Suprapubic skin (tissue), 4 donors: ENCODE data around the gene QKI. TPM values are rescaled to one million over a fixed set of nuclear protein-coding genes. Genes with fewer than 3 reads are reported as not detected.
"Not testable (repeated sequence)": the region's sequence is repeated elsewhere in the genome, so short reads cannot be mapped to it uniquely, and the experiment has no call there.

ENCODE experiments used
- DNase-seq, 2 donors: peaks; one replicate each; pipeline ENCODE4 v3.0.0-alpha.2; 2019; ENCODE audit warnings: low spot score in 2 of 2
- H3K27ac ChIP-seq: fragments of 200-600 bp; sonication (generic); one replicate; pipeline ENCODE4 v1.5.1; 2019
- H3K27me3 ChIP-seq: fragments of 200-600 bp; sonication (generic); one replicate; pipeline ENCODE4 v1.5.1; 2019
- H3K36me3 ChIP-seq: fragments of 200-600 bp; sonication (generic); one replicate; pipeline ENCODE4 v1.5.1; 2019
- H3K4me1 ChIP-seq: fragments of 200-600 bp; sonication (generic); one replicate; pipeline ENCODE4 v1.5.1; 2019
- H3K4me3 ChIP-seq: fragments of 200-600 bp; sonication (generic); one replicate; pipeline ENCODE4 v1.5.1; 2019; ENCODE audit warnings: mild to moderate bottlenecking
- H3K9me3 ChIP-seq: fragments of 200-600 bp; sonication (generic); one replicate; pipeline ENCODE4 v1.5.1; 2019
- EP300 ChIP-seq: sonication (generic); formaldehyde crosslinking; IDR thresholded peaks from one replicate; pipeline ENCODE4 v1.6.1; 2017; ENCODE audit warnings: antibody characterized with exemption
- POLR2A ChIP-seq, 2 donors: fragments of 450-650 bp; IDR thresholded peaks; one replicate each; pipeline ENCODE4 v1.6.1; 2017; ENCODE audit warnings: antibody characterized with exemption in 2 of 2, mild to moderate bottlenecking in 2 of 2, moderate library complexity in 2 of 2
- POLR2AphosphoS5 ChIP-seq, 3 donors: sonication (generic); formaldehyde crosslinking; IDR thresholded peaks; one replicate each; pipeline ENCODE4 v1.6.1; 2017; ENCODE audit warnings: antibody characterized with exemption in 3 of 3
- WGBS: methylation state at CpG from one replicate; pipeline ENCODE4 v1.1.5; 2018; 5-methylcytosine and 5-hydroxymethylcytosine counted together
- total RNA-seq, 4 donors: library from RNA; depleted of rRNA; stranded (reverse); fragments of >200 nt; gene quantifications; one replicate each; pipeline ENCODE4 v1.1.0, GENCODE V29; 2016
- TF ChIP-seq, protein P1 (sequence below), 2 donors: fragments of 200-600 bp in 1 of 2; fragments of 450-650 bp in 1 of 2; sonication (generic) in 1 of 2; IDR thresholded peaks; one replicate each; pipeline ENCODE4 v1.5.1; 2016 to 2019; ENCODE audit warnings: antibody characterized with exemption in 2 of 2, mild to moderate bottlenecking in 1 of 2, moderate library complexity in 1 of 2

The QKI gene
- total RNA-seq, 4 donors from 2014 or later: 149 to 187 (median 165) TPM

DNA sequence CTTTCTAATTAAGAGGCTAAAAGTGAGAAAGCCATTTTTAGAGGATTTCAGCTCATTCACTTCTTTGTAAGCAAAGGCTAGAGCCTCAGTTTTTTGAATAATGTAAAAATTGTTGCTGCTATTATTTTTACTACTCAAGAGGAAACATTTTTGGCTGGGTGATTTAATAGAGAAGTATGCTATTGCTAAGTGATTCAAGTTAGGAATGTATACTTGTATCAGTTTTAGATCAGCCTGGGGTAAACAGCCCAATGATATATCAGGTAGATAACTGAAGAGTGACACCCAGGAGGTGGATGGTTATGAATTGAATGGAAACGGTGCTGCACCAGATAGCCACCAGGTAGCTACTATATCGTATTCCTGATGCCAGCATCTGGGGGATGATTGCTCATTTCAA lies 9.2 kb downstream of the QKI start:
- Histone ChIP-seq H3K4me3 (no peak overlapping the region), H3K27me3 (no peaks in the 10 kb centered on the region), H3K27ac (no peak overlapping the region), H3K9me3 (no peaks in the 10 kb centered on the region), H3K36me3 (no peaks in the 10 kb centered on the region), H3K4me1 (peaks cover 82% of the 10 kb centered on the region)
- no peak for DNase-seq
- TF ChIP-seq, protein P1, sequence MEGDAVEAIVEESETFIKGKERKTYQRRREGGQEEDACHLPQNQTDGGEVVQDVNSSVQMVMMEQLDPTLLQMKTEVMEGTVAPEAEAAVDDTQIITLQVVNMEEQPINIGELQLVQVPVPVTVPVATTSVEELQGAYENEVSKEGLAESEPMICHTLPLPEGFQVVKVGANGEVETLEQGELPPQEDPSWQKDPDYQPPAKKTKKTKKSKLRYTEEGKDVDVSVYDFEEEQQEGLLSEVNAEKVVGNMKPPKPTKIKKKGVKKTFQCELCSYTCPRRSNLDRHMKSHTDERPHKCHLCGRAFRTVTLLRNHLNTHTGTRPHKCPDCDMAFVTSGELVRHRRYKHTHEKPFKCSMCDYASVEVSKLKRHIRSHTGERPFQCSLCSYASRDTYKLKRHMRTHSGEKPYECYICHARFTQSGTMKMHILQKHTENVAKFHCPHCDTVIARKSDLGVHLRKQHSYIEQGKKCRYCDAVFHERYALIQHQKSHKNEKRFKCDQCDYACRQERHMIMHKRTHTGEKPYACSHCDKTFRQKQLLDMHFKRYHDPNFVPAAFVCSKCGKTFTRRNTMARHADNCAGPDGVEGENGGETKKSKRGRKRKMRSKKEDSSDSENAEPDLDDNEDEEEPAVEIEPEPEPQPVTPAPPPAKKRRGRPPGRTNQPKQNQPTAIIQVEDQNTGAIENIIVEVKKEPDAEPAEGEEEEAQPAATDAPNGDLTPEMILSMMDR (IDR thresholded peaks at IDR 0.05): no peak
- no peak for TF ChIP-seq POLR2AphosphoS5 (IDR thresholded peaks at IDR 0.05)
- no peak for TF ChIP-seq EP300
- TF ChIP-seq POLR2A (IDR thresholded peaks at IDR 0.05): no peak
- WGBS: 45% methylated on average over 2 of the region's 2 CpGs

DNA sequence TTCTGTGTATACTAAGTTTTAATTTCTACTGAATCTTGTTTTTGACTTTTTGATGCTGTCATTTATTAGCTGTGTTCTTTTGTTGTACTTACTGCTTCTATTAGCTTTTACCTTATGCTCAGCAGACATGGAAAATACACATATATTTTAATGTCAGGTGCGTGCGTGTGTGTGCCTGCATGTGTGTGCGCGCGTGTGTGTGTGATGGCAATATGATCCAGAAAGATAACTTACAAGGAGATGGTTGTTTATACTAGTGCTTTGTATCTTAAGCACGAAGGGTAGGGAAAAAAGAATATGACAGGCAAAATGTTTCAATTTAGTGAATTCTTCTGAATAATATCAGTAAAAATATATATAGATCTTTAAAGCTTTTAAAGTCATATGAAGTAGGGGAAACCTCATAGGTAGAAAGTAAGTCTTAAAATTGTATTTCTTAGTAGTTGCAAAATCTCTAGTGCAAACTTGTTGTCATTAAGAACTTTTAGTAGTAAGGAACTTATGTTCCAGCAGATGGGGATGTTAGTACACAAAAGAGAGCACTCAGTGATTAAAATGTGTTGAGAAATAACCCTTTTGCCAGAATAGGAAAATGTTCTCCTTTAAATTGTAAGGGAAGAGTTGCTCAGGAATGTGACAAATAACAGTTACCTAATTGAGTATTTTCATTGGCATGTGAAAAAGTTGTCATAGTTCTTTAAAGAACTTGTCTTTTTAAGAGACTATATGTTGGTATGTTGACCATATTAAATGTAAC lies 13.2 kb downstream of the QKI start:
- Histone ChIP-seq H3K27ac (no peak overlapping the region), H3K27me3 (no peaks in the 10 kb centered on the region), H3K9me3 (no peaks in the 10 kb centered on the region), H3K4me3 (no peak overlapping the region), H3K4me1 (peaks cover 75% of the 10 kb centered on the region), H3K36me3 (no peaks in the 10 kb centered on the region)
- no peak for DNase-seq
- WGBS: 46% methylated on average over 6 of the region's 6 CpGs
- TF ChIP-seq, protein P1 (IDR thresholded peaks at IDR 0.05): peak; percentile 17 to 29
- TF ChIP-seq POLR2A (IDR thresholded peaks at IDR 0.05): no peak
- TF ChIP-seq EP300: no peak

DNA sequence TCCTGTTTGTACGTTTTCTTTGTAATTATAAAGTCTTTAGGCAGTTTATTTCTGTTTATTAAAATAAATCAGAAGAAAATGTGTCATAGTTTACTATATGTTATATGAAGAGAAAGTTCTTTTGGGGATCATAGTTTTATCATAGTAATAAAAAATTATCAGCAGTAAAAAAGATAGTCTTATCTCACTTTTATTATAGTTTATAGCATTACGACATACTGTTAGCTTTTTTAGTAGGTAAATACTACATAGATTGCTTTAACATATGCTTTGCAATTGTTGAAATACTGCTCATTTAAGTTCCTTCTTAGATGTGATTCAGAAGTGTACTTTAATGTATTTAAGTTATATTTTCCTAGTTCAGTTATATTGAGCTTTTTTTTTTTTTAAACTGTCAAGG lies 13.9 kb downstream of the QKI start:
- 45% methylated on average over 2 of the region's 2 CpGs for WGBS

DNA sequence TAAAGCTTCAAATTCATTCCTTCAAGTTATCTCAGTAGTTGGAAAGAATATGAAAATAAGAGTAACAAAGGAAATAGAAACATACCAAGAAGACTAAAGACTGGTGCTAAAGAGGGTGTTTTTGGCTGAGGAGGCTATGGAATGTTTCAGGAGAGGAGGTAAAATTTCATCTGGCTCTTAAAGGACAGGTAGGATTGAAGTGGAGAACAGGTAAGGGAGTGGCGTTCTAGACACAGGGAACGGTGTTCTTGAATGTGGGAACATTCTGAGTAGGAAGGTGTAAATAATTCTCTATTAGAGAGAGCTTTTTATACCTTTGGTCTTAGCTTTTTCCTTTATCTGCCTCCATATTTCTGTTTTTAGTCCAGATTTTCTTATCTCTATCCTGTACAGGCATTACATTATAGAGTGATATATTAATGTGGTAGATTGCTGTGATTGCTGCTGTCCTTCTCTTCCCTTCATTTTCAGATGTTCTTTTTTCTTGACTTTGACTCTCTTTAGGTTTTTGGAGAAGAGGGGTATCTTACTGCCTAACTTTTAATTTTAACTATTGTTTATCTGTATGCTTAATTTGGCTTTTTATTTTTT lies 15.4 kb downstream of the QKI start:
- 60% methylated on average over 2 of the region's 2 CpGs for WGBS
- no peak for DNase-seq
- Histone ChIP-seq H3K9me3 (no peaks in the 10 kb centered on the region), H3K4me3 (no peak overlapping the region), H3K36me3 (no peaks in the 10 kb centered on the region), H3K27me3 (no peaks in the 10 kb centered on the region), H3K27ac (no peak overlapping the region), H3K4me1 (peaks cover 71% of the 10 kb centered on the region)
- TF ChIP-seq POLR2AphosphoS5 (IDR thresholded peaks at IDR 0.05) (no peak), POLR2A (IDR thresholded peaks at IDR 0.05) (no peak), EP300 (no peak)
- TF ChIP-seq, protein P1 (IDR thresholded peaks at IDR 0.05): no peak

More for the DNA sequence above, 13.9 kb downstream of the QKI start:
- H3K27ac ChIP-seq: no peak overlapping the region
- no peak overlapping the region for H3K4me3 ChIP-seq
- H3K36me3 ChIP-seq: no peaks in the 10 kb centered on the region
- no peaks in the 10 kb centered on the region for H3K9me3 ChIP-seq
- no peak for DNase-seq
- no peak for TF ChIP-seq EP300
- no peak for TF ChIP-seq POLR2A (IDR thresholded peaks at IDR 0.05)
- TF ChIP-seq POLR2AphosphoS5 (IDR thresholded peaks at IDR 0.05): no peak
- TF ChIP-seq, protein P1 (IDR thresholded peaks at IDR 0.05): no peak
- H3K27me3 ChIP-seq: no peaks in the 10 kb centered on the region
- H3K4me1 ChIP-seq: peaks cover 71% of the 10 kb centered on the region

DNA sequence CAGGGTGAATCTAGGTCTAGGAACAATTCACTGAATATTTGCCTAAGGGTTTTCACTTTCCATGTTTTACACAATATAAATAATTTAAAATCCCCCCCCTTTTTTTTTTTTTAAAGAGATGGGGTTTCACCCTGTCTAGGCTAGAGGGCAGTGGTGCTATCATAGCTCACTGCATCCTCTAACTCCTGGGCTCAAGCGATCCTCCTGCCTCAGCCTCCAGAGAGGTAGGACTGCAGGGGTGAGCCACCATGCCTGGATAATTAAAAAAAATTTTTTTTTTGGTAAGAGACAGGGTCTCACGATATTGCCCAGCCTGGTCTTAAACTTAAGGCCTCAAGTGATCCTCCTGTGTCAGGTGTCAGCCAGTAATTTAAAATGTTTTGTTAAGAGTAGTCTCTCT lies 17.8 kb downstream of the QKI start:
- Histone ChIP-seq H3K4me3 (no peak overlapping the region), H3K9me3 (no peaks in the 10 kb centered on the region), H3K27me3 (no peaks in the 10 kb centered on the region), H3K36me3 (no peaks in the 10 kb centered on the region), H3K27ac (no peak overlapping the region), H3K4me1 (peaks cover 61% of the 10 kb centered on the region)
- WGBS: 91% methylated on average over 2 of the region's 2 CpGs
- TF ChIP-seq POLR2A (IDR thresholded peaks at IDR 0.05): no peak
- DNase-seq: no peak

DNA sequence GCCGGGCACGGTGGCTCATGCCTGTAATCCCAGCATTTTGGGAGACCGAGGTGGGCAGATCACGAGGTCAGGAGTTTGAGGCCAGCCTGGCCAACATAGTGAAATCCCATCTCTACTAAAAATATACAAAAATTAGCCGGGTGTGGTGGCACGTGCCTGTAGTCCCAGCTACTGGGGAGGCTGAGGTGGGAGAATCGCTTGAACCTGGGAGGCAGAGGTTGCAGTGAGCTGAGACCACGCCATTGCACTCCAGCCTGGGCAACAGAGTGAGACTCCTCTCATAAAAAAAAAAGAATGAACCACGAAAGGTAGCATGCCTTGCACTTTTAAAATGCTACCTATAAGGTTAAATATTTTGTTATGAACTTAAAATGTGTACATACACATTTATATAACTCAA lies 19.0 kb downstream of the QKI start:
- not testable (repeated sequence) for H3K27ac ChIP-seq, H3K9me3 ChIP-seq, H3K36me3 ChIP-seq, DNase-seq, H3K27me3 ChIP-seq, H3K4me3 ChIP-seq
- peaks cover 63% of the 10 kb centered on the region for H3K4me1 ChIP-seq
- 92% methylated on average over 9 of the region's 9 CpGs for WGBS
